ENCODE results near the gene CCNA2.

Gene CCNA2

DNA sequence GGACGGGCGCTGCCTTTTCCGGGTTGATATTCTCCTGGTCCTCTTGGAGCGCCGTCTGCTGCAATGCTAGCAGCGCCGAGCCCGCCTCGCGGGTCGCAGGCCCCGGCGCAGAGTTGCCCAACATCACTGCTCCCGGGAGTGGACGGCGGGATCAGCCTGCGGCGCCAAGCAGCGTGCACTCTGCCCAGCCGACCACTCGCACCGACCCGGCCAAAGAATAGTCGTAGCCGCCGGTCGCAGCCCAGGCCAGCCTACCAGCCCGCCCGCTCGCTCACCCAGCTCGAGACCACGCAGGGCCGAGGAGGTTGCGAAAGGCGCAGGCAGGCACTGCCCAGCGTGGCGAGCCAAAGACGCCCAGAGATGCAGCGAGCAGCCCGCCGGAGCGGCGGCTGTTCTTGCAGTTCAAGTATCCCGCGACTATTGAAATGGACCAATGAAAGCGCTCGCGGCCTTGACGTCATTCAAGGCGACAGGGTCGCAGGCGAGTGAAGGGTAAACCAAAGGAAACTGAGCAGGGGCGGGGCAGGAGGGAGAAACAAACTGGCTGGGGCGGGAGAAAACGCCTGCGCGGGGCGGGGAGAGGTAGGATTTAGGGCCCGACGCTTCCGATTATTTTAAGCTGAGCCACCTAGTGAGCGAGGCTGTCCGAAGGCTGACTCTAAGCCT lies at the start of gene CCNA2:
CCNA2 (minus strand) TSS at position 379 of the 666 bp plus-strand sequence; CDS start at position 124, 255 bp downstream.
- peak; percentile 96 for DNase-seq (ENCODE audit: low spot score)

DNA sequence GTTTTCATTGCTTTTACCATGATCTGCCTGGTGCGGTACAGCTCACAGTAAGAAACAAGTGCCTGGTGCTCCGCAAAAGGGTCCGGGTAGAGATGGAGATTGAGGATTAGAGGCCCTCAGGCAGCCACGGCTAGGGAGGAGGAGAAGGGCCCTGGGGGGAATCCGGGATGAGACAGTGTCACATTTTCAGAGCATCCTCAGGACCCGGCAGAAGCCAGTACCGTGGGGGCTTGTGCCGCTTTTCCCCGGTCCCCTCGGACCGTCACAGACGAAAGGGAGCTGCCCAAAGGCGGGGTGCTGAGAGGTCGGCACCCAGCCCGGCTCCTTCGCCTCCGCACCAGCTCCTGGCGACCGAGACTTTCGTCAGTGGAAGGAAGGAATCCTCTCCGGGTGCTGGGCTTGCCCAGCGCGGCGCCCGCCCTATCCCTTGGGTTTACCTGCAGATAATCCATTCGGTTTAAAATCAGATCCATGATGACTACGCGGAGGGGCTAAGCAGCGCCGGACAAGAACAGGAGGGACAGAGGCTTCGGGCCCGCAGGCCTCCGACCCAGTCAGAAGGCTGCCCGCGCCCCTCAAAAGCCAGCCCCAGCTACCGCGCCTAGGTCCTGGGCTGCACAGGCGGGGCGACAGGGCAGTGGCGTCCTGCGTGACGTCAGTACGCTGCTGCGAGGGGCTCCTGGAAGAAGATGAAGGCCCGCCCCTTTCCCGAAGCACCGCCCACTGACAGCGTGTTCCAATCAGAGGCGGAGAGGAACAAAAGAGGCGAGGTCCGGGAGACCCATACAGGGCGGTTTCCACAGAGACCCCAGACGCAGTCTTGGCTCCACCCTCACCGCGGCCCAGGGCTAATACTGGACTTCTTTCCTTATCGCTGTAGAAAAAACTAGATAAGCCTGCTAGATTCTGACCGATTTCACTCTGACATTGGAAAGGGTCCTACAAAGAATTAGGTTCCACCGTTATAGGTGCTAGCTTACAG lies 46.4 kb upstream of the CCNA2 start, which contains the start of gene BBS7:
BBS7 (minus strand) TSS at position 634 of the 982 bp plus-strand sequence; CDS start at position 473, 161 bp downstream.
- DNase-seq (ENCODE audit: low spot score) = peak; percentile 95

DNA sequence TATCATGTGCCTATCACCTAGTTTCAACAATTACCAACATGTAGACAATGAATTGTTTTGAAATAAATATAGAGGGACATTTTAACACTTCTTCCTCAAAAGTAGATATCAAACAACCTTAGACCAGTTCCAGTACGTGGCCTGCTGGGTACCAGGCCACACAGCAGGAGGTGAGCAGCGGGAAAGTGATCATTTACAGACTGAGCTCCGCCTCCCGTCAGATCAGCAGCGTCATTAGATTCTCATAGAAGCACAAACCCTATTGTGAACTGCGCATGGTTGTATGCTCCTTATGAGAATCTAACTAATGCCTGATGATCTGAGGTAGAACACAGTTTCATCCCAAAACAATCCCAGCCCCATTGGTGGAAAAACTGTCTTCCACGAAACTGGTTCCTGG lies 40.1 kb upstream of the CCNA2 start:
- no peak for DNase-seq (ENCODE audit: low spot score)

DNA sequence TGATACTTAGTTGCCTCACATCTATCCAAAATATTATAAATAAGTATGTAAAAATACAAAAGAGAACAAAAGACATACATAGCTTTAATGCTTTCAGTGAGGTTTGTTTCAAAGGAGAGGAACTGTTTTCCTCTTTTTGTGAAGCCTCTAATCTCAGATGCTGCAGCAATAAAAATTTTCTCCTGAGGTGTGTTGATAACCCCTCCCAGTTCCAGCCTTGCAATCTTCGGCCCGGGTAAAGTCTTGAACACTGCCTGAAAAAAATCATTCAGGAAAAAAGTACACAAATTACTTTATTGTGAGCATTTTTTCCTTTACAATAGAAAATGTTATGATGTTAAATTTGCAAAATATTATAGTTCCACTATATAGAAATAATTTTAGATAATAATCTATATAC lies 37.7 kb upstream of the CCNA2 start:
- DNase-seq (ENCODE audit: low spot score) = no peak

DNA sequence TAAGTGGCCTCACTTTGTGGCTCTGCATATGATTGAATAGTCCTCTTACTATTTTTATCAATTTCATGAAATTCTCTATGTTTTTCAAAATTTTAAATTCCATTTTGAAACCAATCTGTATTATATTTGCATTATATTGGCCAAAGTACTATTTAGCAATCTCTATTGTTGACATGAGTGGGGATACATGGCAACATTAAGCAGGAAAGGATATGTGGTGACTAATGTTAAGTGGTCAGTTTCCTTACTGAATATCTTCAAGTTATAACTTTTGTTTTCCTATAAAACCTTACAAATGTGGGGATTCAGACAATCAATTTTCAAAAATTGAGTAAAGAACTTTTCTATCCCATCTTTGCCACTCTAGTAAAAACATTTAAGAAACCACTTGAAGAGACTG lies 36.4 kb upstream of the CCNA2 start:
- DNase-seq (ENCODE audit: low spot score) = no peak

DNA sequence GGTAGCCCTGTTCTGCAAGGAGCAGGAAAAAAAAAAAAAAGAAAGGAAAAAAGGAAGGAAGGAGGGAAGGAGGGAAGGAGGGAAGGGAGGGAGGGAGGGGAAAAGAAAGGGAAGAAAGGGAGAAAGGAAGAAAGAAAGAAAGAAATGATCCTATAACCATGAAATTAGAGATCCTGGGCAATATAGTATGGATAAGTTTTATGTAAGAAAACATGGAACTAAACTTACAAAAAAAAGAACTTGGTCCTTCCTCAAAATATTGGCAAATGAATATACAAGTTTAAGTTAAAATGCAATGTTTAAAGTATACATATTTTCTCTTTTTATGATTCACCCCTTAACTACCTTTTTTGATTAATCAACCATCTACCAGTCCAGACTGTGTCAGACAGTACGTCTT lies 27.7 kb upstream of the CCNA2 start:
- DNase-seq (ENCODE audit: low spot score) = no peak

DNA sequence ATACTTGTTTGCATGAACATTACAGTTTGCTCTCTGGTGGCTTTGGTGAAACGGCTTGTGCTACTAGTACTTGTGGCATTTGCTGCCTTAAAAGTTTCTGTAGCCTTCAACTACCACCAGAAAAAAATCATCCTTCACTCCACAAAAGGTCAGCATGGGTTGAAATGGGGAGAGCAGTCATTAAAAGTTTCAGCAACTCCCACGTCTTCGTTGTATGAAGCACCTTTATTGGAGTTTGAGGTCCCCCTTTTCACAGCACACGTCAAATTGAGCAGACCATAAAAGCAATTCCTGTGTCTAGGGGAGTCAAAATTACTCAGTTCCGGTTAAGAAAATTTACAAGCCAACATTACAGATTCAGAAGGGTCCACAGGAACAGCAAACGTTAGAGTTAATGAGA lies 23.0 kb upstream of the CCNA2 start:
- no peak for DNase-seq (ENCODE audit: low spot score)

DNA sequence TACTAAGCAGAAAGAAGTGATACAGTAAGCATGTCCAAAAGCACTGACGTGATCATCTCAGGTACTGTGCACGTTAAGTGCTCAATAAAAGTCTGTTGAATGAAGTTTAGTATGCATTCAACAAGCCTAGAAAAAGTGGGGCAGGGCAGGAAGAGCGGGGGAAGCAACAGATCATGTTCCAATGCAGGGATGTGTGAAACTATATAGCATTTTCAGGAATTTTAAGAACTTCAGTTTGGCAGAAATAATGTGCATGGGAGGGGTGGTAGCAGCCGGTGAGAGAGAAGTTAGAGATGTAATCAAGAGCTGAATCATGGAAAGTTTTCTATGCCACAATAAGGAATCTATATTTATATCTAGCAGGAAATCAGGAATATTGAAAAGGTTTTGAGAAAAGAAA lies 19.2 kb upstream of the CCNA2 start:
- DNase-seq (ENCODE audit: low spot score) = no peak

DNA sequence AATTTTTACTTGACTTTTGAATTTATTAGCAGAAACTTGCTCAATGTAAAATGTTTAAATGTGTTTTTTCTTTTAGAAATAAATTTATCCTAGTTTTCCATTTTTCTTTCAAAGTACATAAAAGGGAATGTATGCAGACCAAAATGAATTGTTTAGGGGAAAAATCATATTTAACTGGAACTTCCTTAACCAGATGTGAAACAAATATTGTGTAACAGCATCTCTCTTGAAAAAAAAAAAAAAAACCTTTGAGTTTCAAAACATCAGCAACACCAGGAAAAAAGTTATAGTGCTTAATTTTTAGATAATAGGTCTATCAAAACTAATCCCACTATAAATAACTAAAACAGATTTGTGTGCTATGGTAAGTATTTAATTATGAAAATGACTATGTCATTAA lies 14.5 kb upstream of the CCNA2 start:
- no peak for DNase-seq (ENCODE audit: low spot score)

DNA sequence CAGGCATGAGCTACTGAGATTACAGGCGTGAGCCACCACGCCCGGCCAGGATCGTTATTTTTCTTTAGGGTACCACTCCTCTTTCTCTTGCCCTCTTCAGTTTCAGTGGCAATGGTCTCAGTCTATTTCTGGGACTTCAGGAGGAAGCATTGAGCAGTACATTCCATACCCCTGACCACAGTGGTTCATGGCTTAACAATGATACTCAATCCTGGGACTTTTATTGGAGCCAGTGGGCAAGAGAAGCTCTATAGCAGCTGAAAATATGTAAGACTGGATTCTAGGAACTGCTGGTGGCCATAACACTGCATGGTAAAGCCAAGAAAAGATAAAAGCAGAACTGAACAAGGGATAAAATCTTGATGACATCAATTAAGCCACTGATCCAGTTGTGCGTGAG lies 5.8 kb upstream of the CCNA2 start:
- no peak for DNase-seq (ENCODE audit: low spot score)

DNA sequence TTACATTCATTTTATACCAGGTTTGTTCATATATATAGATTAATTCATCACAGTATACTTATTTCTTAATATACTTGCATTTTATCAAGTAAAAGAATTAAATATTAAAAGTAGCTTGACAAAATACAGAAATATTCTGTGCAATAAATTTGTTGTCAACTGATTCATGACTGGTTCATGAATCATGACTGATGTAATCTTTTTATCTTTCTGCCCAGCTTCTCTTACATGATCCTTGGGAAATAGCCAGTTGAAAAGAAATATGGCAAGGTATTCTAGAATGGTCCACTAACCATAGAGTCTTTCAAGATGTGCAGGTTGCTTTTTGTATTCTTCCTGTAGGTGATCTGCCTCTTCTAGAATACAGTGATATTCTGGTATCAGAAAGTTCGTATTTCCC lies 4.2 kb upstream of the CCNA2 start:
- DNase-seq (ENCODE audit: low spot score) = no peak

DNA sequence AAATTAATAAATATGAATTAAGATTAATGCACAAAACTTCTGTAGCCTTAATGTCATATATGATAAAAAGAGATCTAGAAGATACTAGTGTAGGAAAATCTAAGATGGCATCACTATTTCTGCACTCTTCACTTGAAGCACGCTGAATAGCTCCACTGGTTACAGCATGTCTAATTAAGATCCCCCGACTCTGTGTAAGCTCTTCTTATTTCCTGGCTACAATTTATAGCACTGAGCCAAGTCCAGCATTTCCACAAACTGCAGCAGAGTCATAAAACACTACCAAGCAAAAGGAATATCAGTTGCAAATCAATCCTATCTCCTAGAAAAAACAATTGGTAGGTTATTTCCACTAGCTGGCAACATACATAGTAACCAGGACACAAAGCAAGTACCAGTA lies 1.3 kb upstream of the CCNA2 start:
- DNase-seq (ENCODE audit: low spot score) = no peak

DNA sequence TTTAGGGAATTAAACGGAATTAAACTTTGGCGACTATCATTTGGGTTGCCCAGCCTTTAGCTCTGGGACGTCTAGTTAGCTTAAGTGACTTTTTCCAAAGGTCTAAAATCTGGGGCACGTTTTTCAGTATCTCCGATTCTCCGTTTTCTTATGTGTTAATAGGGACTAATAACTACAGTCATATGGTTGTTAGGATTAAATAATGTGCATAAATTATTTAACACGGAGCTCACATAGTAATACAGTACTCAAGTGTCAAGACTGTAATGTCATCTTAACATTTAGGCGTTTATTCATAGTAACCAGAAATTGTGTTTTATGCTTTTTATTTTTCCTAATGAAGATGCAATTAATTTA lies 466 bp upstream of the CCNA2 start:
- no peak for DNase-seq (ENCODE audit: low spot score)

DNA sequence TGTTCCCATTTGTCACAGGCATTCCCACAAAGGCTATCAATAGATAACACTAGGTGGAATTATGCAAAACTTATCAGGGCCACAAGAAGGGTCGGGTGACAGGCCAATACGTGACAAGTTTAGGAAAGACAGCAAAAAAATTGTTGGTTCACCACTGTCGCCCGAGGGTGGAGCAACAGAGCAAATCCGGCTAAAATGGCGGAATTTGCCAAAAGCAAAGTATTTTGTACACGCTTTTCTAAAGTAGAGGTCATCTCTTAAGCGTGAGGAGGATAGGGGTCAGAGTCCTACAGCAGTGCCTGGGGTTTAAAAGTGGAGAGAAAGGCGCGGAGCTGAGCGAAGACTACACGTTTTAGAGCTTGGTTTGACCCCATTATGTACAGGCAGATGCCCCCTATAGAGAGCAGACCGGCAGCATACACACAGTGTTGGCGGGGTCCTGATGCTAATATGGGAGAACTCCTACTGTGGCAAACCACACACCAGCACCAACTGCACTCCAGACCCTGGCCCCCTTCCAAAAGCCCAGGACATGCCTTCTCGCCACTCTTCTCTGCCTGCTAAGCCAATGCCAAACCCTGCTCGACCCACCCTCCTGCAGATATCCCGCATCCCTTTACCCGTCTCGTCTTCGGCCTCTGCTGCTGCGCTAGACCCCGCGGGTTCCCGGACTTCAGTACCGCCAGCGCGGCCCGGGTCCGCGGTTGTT lies 733 bp downstream of the CCNA2 start:
- peak; percentile 63 for DNase-seq (ENCODE audit: low spot score)

DNA sequence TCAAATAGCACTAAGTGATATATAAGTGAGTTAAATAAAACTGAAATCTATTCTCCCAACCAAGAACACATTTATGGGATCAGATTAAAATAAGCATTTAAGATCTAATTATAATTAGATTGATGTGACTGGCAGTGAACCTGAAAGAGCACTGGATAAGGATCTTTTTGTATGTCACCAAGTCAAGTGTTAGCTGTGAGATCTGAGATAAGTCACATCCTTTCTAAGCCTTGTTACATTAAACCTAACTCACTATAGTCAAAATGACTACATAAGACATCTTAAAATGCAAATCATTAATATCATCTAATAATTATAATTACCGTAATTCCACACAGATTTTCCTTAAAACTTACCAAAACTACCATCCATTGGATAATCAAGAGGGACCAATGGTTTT lies 1.6 kb downstream of the CCNA2 start:
- no peak for DNase-seq (ENCODE audit: low spot score)

DNA sequence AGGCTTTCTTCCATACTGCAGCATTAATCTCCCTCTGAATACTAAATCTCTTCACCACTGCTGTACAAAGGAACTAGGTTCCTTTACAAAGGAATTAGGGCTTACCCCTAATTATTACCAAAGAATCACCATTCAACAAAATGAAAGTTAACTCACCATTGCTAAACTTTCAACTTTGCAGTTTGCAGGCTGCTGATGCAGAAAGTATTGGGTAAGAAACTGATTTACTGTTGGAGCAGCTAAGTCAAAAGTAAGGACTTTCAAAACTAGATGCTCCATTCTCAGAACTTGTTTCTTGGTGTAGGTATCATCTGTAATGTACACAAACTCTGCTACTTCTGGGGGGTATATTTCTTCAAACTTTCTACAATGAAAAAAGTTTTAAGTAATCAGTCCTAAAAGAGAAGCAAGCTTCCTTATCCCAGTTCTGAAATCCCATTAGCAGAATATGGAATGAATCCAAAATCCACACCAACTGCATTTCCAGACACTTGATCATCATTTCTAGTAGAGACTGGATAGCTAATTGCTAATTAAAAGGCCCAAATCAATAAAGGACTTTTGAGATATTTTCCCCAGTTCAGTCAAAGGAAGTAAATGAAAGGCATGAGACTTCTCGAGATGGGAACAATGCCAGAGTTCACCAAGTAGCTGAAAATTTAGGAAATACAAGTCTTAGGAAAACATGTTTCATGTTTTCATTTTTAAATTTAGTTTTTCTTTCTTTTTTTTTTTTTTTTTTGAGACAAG lies 4.3 kb downstream of the CCNA2 start:
- no peak for DNase-seq (ENCODE audit: low spot score)

DNA sequence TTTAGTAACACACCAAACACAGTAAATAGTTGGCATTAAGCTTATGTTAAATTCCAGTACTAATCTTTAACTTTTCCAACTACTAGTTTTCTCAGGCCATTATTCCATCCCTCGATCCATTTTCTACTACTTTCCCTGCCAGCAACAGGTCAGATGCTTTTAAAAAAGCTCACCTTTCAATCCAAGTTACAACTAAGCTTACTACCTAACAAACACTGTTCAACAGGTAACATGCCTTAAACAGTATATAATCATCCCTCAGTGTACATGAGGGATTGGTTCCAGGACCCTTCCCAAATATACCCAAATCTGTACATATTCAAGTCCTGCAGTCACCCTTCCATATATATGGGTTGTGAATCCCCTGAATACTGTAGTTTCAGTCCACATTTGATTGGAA lies 5.5 kb downstream of the CCNA2 start:
- DNase-seq (ENCODE audit: low spot score) = no peak

DNA sequence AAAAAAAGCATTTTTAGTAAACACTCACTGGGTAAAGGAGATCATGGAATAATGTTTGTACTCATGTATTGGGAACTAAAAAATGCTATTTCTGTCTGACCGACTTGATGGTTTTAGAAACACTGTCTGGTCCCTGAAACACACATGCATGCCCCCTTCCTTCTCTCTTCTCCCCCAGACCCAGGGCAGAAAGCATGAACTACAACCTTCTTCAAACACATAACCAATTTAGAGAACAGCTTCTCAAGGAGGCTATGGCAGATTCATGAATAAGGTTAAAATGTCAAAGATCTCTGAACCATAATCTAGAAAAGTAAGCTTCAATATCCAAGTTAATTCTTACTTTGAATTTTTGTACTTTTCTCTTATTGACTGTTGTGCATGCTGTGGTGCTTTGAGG lies 6.0 kb downstream of the CCNA2 start:
- no peak for DNase-seq (ENCODE audit: low spot score)

DNA sequence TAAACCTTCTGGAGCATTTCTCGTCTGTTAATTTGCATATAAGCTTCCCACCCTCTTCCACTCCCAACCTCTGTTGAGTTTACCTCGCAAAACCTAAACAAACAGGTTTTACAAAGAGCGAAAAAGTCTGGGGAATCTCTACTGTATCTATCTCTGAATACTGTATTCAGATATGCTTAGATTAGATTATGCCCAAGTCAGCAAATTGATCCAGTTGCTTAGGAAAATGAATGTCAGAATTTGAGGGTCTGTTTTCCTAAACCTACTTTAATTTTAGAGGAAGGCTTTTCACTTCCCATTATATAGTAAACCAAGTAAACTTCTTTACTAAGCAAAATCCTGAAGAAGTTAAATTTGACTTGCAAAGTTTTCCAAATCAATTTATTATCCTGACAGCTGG lies 6.7 kb downstream of the CCNA2 start:
- DNase-seq (ENCODE audit: low spot score) = no peak

DNA sequence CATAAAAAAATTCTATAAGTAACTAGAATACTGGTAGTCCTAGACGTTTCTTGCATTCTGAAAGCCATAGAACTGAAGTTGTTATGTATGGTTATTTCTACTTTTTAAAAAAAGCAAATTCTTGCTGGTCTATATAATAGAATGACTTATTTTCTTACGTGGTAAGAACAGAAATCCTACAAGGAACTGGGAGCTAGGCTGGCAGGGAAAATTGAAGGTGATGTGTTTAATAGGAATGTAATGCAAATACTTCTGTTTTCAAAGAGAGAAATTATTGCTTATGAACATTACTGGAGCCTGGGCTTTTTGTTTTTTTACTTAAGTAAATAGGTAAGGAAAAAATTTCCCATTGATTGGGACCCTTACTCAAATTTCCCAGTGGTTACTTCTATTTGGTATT lies 8.9 kb downstream of the CCNA2 start:
- no peak for DNase-seq (ENCODE audit: low spot score)

DNA sequence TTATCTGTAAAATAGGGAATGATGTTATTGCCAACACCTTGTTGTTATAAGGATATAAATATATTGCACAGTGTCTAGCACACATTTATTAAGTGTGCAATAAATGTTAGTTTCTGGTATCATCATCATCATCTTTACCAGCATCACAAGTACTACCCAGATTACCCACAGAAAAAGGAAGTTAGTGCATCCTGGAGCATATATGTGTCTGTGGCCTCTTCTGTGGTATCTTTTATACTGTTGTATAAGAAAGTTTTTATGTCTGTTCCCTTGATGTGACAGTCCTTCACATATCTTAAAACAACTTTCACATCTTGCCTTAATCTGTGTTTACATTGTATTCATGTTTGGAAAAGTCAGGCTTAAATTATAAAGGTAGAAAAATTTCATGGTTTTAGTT lies 12.6 kb downstream of the CCNA2 start:
- no peak for DNase-seq (ENCODE audit: low spot score)

DNA sequence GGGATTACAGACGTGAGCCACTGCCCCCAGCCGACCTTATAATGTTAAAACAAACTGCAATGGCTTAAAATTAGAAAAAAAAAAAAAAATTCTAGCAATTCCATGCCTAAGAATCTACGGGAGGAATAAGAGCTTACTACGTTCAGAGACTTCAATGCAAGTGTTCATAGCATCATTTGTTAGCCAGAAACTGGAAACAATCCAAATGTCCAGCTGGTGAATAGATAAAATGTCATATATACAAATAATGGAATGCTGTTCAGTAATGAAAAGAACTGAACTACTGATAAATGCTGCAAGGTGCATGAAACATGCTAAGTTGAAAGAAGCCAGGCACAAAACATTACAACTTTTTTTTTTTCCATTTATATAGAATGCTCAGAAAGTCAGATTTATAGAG lies 17.3 kb downstream of the CCNA2 start:
- no peak for DNase-seq (ENCODE audit: low spot score)
